Activated T-helper 2 cell treated with anti-CD3 and anti-CD28 coated beads, Interferon-gamma antibody, Interleukin-2, Interleukin-4, amounts not matched to agents 10 μg/mL and 5 μg/mL and 100 μg/mL, durations not matched to agents 14 hours and 24 hours and 36 hours (primary cell): ENCODE measurements around the gene ELAVL4. TPM values are rescaled to one million over a fixed set of nuclear protein-coding genes. Genes with fewer than 3 reads are reported as not detected.

Source experiments
- DNase-seq: peaks from one replicate; pipeline ENCODE4 v3.0.0; 2021; ENCODE audit warnings: low spot score
- H3K27ac Mint-ChIP-seq: one replicate; pipeline ENCODE4 v1.8.0; 2021; ENCODE audit warnings: mixed read lengths
- H3K27me3 Mint-ChIP-seq: one replicate; pipeline ENCODE4 v1.8.0; 2021; ENCODE audit warnings: low read depth, mixed read lengths
- H3K36me3 Mint-ChIP-seq: one replicate; pipeline ENCODE4 v1.8.0; 2021; ENCODE audit warnings: low read depth, mixed read lengths
- H3K4me1 Mint-ChIP-seq: one replicate; pipeline ENCODE4 v1.8.0; 2021; ENCODE audit warnings: low read depth, mixed read lengths
- H3K4me3 Mint-ChIP-seq: one replicate; pipeline ENCODE4 v1.8.0; 2021; ENCODE audit warnings: low read depth, mild to moderate bottlenecking, moderate library complexity, mixed read lengths
- H3K9me3 Mint-ChIP-seq: one replicate; pipeline ENCODE4 v1.8.0; 2021; ENCODE audit warnings: mixed read lengths
- intact Hi-C: fragments of 100-400 bp; cut with micrococcal nuclease; formaldehyde crosslinking; loops from one replicate; pipeline ENCODE4 v1.15.1; 2023
- total RNA-seq: library from RNA; stranded (reverse); gene quantifications from 2 replicates; pipeline ENCODE4 v1.2.3, GENCODE V29; 2022

Gene ELAVL4
- total RNA-seq, 1 donor from 2014 or later: not detected

- intact Hi-C loops: no loop called here
- no peaks in the 10 kb centered on the region for H3K4me1 Mint-ChIP-seq
- DNase-seq: no peak
- no peaks in the 10 kb centered on the region for H3K36me3 Mint-ChIP-seq
- peaks cover 10% of the 10 kb centered on the region for H3K27me3 Mint-ChIP-seq
- no peaks in the 10 kb centered on the region for H3K9me3 Mint-ChIP-seq
- H3K4me3 Mint-ChIP-seq: no peak overlapping the region
- no peak overlapping the region for H3K27ac Mint-ChIP-seq
These were observed 5.1 kb upstream of the ELAVL4 start for GRCh38 chr1:50103615-50104081.

DNA sequence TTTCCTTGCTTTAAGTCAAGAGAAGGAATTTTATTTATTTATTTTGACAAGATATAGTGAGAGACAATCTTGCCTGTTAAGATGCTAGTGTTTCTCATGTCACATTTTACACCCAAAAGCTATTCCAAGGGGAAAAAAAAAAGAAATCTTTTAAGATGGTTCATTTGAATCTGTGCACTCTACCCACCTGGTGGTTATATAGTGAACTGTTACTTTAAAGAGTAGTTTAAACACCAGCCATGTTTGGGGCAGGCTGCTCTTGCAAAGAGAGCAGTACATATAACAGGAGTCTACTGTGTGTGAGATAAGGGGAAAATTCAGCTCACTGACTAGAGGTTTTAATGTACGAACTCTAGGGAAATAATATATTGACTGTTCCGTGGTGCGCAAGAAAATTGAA, 3.3 kb upstream of the ELAVL4 start:
- no peak for DNase-seq
- Mint-ChIP-seq H3K27ac (no peak overlapping the region), H3K27me3 (peaks cover 26% of the 10 kb centered on the region), H3K9me3 (no peaks in the 10 kb centered on the region), H3K4me1 (peaks cover 8% of the 10 kb centered on the region), H3K4me3 (no peak overlapping the region), H3K36me3 (no peaks in the 10 kb centered on the region)
- intact Hi-C loops: no loop called here

DNA sequence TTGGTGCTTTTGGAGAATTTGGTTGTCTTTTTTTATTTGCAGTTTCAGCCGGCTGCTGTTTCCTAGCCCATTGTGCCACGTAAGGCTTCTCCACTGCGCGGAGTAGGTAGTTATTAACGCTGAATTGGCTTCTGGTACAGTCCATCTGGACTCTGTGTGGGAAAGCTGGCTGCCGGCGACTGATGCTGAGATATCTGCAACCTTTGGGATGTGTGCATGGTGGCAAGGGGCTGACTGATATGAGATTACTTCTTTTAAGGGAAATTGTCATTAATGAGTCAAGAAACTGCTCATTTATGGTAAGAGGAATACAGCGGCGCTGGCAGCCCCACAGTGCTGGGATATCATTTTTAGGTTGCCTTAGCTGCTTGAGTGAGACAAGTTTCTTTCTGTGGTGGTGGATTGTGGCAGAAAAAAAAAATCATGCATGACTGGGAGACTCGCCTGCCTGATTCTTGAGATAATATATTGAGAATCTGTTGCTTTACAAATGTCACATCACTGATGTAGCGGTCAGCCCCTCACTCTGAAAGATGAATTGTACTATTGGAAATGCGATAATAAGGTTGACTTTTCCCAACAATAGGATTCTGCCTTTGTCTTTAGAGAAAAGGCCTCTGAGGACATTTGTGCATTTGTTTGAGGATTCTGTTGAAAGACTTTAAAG, 2.5 kb upstream of the ELAVL4 start:
- Mint-ChIP-seq H3K4me1 (peaks cover 9% of the 10 kb centered on the region), H3K27me3 (peaks cover 33% of the 10 kb centered on the region), H3K36me3 (no peaks in the 10 kb centered on the region), H3K9me3 (no peaks in the 10 kb centered on the region), H3K4me3 (no peak overlapping the region), H3K27ac (no peak overlapping the region)
- no peak for DNase-seq
- intact Hi-C loops: no loop called here

DNA sequence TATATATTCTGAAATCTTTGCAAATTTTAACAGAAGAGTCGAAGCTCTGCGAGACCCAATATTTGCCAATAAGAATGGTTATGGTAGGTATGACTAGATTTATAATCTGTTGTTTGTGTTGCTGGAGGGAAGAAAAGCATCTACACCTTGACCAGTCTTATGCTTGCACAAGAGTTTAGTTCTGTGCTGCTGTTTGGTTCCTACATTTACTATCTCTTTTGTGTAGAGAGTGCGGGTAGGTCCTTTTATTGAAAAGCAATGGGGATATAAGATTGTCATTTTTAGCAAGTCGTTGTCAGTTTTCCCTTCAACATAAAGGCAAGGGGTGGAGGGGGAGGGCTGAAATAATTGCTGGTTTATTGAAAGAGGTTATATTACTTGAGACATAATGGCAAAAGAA, 396 bp downstream of the ELAVL4 start:
- Mint-ChIP-seq H3K27ac (no peak overlapping the region), H3K4me1 (peaks cover 9% of the 10 kb centered on the region), H3K27me3 (peaks cover 42% of the 10 kb centered on the region), H3K36me3 (no peaks in the 10 kb centered on the region), H3K9me3 (no peaks in the 10 kb centered on the region), H3K4me3 (no peak overlapping the region)
- no peak for DNase-seq
- intact Hi-C loops: no loop called here

- no peak for DNase-seq
- H3K27ac Mint-ChIP-seq: no peak overlapping the region
- intact Hi-C loops: no loop called here
- no peaks in the 10 kb centered on the region for H3K9me3 Mint-ChIP-seq
- no peaks in the 10 kb centered on the region for H3K36me3 Mint-ChIP-seq
- peaks cover 42% of the 10 kb centered on the region for H3K27me3 Mint-ChIP-seq
- no peak overlapping the region for H3K4me3 Mint-ChIP-seq
- peaks cover 9% of the 10 kb centered on the region for H3K4me1 Mint-ChIP-seq
These were observed 941 bp downstream of the ELAVL4 start for GRCh38 chr1:50109647-50110075.

DNA sequence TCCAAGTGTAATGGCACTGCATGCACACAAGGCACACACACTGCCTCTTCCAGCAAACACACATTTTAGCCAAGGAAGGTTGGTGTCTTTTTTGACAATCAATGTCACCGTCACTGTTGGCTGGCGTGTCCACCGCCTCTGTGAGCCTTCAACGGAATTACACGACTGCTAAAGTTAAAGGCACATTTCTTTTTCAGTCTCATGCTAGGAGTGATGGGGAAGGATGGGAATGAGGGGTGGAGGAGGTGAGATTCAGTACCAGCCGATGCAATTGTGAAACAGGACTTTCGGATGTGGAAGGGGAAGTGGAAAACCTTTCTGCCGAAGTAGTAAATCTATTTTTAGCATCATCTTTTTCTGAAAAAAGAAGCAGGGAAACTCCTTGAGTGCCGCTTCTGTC, 1.4 kb downstream of the ELAVL4 start:
- intact Hi-C loops: no loop called here
- peaks cover 9% of the 10 kb centered on the region for H3K4me1 Mint-ChIP-seq
- H3K27me3 Mint-ChIP-seq: peaks cover 42% of the 10 kb centered on the region
- no peaks in the 10 kb centered on the region for H3K9me3 Mint-ChIP-seq
- no peak overlapping the region for H3K27ac Mint-ChIP-seq
- DNase-seq: no peak
- H3K4me3 Mint-ChIP-seq: no peak overlapping the region
- no peaks in the 10 kb centered on the region for H3K36me3 Mint-ChIP-seq

- H3K4me1 Mint-ChIP-seq: peaks cover 9% of the 10 kb centered on the region
These were observed 1.9 kb downstream of the ELAVL4 start for GRCh38 chr1:50110656-50111055.

DNA sequence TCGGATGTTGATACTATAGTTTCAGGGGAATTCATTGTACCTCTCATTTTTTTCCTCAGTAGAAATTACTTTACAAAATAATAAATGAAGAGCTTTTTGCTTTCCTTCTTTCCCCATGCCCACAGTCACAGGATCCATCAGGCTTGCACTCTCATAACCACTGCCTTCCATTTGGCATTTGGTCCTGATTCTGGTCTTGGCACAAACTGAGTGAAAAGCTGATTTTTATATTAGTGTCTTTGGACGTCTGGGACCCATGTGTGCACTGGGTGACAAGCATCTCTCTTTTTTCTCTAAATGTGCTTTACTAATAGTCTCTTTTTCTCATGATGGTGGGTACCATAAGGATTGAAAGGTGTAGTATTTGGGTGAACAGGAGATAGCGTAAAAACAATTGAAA, 2.8 kb downstream of the ELAVL4 start:
- no peaks in the 10 kb centered on the region for H3K36me3 Mint-ChIP-seq
- intact Hi-C loops: no loop called here
- H3K9me3 Mint-ChIP-seq: no peaks in the 10 kb centered on the region
- peaks cover 43% of the 10 kb centered on the region for H3K27me3 Mint-ChIP-seq
- no peak overlapping the region for H3K4me3 Mint-ChIP-seq
- no peak for DNase-seq
- H3K4me1 Mint-ChIP-seq: peaks cover 9% of the 10 kb centered on the region
- no peak overlapping the region for H3K27ac Mint-ChIP-seq

More at GRCh38 chr1:50110656-50111055, 1.9 kb downstream of the ELAVL4 start:
- Mint-ChIP-seq H3K9me3 (no peaks in the 10 kb centered on the region), H3K27me3 (peaks cover 42% of the 10 kb centered on the region), H3K36me3 (no peaks in the 10 kb centered on the region), H3K27ac (no peak overlapping the region), H3K4me3 (no peak overlapping the region)
- intact Hi-C loops: no loop called here
- no peak for DNase-seq

DNA sequence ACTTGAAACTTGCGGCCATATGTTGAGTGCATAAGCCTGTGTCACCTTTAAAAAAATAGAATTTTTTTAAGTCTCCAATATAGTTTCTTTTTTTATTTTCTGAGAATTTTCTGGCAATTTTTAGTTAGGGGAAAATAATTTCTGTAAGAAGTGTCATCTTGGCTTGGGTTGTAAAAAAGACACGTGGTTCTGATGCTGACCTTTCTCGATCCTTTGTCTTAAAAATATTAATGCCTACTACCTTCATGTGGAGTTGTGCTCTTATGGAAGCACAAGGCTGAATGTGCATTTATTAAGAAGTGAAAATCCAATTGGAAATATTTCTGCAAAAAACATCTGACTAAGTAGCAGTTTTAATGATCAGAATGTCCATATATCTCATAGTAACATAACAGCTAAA, 3.5 kb downstream of the ELAVL4 start:
- intact Hi-C loops: no loop called here
- Mint-ChIP-seq H3K27ac (no peak overlapping the region), H3K4me3 (no peak overlapping the region), H3K36me3 (no peaks in the 10 kb centered on the region), H3K9me3 (no peaks in the 10 kb centered on the region), H3K27me3 (peaks cover 43% of the 10 kb centered on the region), H3K4me1 (peaks cover 9% of the 10 kb centered on the region)
- DNase-seq: no peak

DNA sequence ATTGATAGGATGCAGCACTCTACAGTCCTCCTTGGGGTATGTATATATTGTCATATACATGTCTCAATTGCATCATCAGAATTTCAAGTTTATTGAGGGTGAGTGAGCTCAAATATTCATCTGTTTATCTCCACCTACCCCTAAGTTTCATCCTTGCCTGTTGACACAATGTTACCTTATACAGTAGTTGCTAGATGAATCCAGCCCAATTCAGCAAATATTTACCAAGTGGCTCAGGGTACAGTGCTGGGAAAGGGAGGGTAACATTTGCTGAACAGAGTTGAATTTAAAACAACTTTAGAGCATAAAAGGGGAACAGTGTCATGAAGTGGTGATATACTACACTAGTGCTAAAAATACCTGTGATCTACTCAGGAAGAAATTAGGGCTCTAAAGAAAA, 14.4 kb downstream of the ELAVL4 start:
- Mint-ChIP-seq H3K27me3 (no peaks in the 10 kb centered on the region), H3K4me1 (no peaks in the 10 kb centered on the region), H3K4me3 (no peak overlapping the region), H3K27ac (no peak overlapping the region), H3K36me3 (no peaks in the 10 kb centered on the region), H3K9me3 (no peaks in the 10 kb centered on the region)
- no peak for DNase-seq
- intact Hi-C loops: no loop called here

DNA sequence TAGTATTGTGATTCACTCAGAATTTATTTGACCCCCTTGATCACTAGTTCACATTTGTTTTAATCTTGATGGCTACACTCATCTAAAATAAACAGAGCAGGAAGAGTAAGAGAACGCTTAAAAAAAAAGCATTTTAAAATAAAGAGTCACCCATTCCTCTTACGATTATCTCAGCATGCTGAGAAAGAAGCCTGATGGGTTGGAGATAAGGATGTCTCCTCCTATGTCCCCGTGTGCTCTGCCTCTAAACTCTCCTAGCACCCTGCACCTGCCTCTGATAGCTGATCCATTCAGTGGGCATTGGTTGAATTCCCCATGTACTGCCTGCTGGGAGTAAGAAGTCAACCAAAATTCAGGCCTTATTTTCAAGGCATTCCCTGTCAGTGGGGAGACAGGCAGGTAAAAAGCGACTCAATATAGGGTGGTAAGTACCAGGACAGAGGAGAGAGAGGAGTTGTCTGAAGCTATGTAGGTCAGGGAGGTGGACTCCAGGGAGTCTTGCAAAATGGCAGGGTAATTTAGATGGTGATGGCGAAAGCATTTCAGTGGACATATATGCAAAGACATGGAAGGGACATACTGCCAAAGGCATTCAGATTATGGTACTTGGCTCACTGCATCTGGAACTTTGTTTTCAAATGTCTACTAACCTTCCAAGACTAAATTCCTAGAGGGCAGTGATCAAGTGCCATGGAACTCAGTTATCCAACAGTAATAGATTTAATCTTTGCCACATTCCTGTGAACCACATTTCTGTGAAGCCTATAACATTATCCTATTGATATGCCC, 18.4 kb downstream of the ELAVL4 start:
- H3K4me1 Mint-ChIP-seq: no peaks in the 10 kb centered on the region
- no peaks in the 10 kb centered on the region for H3K27me3 Mint-ChIP-seq
- intact Hi-C loops: no loop called here
- no peak overlapping the region for H3K4me3 Mint-ChIP-seq
- H3K36me3 Mint-ChIP-seq: no peaks in the 10 kb centered on the region
- no peaks in the 10 kb centered on the region for H3K9me3 Mint-ChIP-seq
- DNase-seq: no peak
- no peak overlapping the region for H3K27ac Mint-ChIP-seq

- H3K4me1 Mint-ChIP-seq: no peaks in the 10 kb centered on the region
- H3K27me3 Mint-ChIP-seq: no peaks in the 10 kb centered on the region
- intact Hi-C loops: no loop called here
- H3K9me3 Mint-ChIP-seq: no peaks in the 10 kb centered on the region
- DNase-seq: no peak
- no peak overlapping the region for H3K4me3 Mint-ChIP-seq
- H3K27ac Mint-ChIP-seq: no peak overlapping the region
- no peaks in the 10 kb centered on the region for H3K36me3 Mint-ChIP-seq
These were observed 20.5 kb downstream of the ELAVL4 start for GRCh38 chr1:50129201-50129600.

- intact Hi-C loops: no loop called here
- no peak for DNase-seq
- Mint-ChIP-seq H3K27me3 (no peaks in the 10 kb centered on the region), H3K4me3 (no peak overlapping the region), H3K9me3 (no peaks in the 10 kb centered on the region), H3K27ac (no peak overlapping the region), H3K4me1 (no peaks in the 10 kb centered on the region), H3K36me3 (no peaks in the 10 kb centered on the region)
These were observed 23.7 kb downstream of the ELAVL4 start for GRCh38 chr1:50132347-50132894.
